Erythroblast (primary cell): ENCODE data around the gene SF1.

ENCODE experiments used
- GATA1 ChIP-seq: IDR thresholded peaks from 2 replicates; pipeline ENCODE4 v1.6.1; 2011; ENCODE audit warnings: low read depth, mild to moderate bottlenecking, control low read depth, low read length, moderate library complexity
- POLR2A ChIP-seq: IDR thresholded peaks from 2 replicates; pipeline ENCODE4 v1.6.1; 2011; ENCODE audit warnings: mild to moderate bottlenecking, low read length

- TF ChIP-seq POLR2A (no peak), GATA1 (no peak)
Observed at GRCh38 chr11:64800303-64801157, 22.2 kb upstream of the SF1 start.
